NT2/D1 (cell line): ENCODE data around the gene PPP4R2.

Source experiments
- DNase-seq: peaks from one replicate; pipeline ENCODE4 v3.0.0-alpha.2; 2011; ENCODE audit warnings: low read depth, low spot score
- H3K27me3 ChIP-seq: 2 replicates; pipeline ENCODE4 v1.6.0; 2011; ENCODE audit warnings: mild to moderate bottlenecking; ENCODE audit not compliant: insufficient read length, insufficient read depth
- H3K36me3 ChIP-seq: 2 replicates; pipeline ENCODE4 v1.6.1; 2011; ENCODE audit warnings: mild to moderate bottlenecking, low read length, mixed read lengths; ENCODE audit not compliant: insufficient read depth, insufficient read length
- H3K4me1 ChIP-seq: 2 replicates; pipeline ENCODE4 v1.5.1; 2011; ENCODE audit not compliant: insufficient read depth, insufficient read length
- H3K4me3 ChIP-seq: 2 replicates; pipeline ENCODE4 v1.5.1; 2011; ENCODE audit warnings: low read depth; ENCODE audit not compliant: insufficient read length
- H3K9ac ChIP-seq: 2 replicates; pipeline ENCODE4 v1.6.0; 2011; ENCODE audit warnings: low read depth; ENCODE audit not compliant: insufficient read length
- H3K9me3 ChIP-seq: 2 replicates; pipeline ENCODE4 v1.5.1; 2011; ENCODE audit warnings: mild to moderate bottlenecking, low read length; ENCODE audit not compliant: insufficient read depth
- SUZ12 ChIP-seq: IDR thresholded peaks from 2 replicates; pipeline ENCODE4 v1.6.1; 2011; ENCODE audit not compliant: insufficient read length, insufficient read depth; ENCODE audit errors: extremely low read depth
- YY1 ChIP-seq: IDR thresholded peaks from 2 replicates; pipeline ENCODE4 v1.6.1; 2011; ENCODE audit not compliant: insufficient read length, insufficient read depth
- ZNF274 ChIP-seq: IDR thresholded peaks from 2 replicates; pipeline ENCODE4 v1.6.1; 2011; ENCODE audit warnings: mild to moderate bottlenecking, low read depth, low read length

PPP4R2 gene

DNA sequence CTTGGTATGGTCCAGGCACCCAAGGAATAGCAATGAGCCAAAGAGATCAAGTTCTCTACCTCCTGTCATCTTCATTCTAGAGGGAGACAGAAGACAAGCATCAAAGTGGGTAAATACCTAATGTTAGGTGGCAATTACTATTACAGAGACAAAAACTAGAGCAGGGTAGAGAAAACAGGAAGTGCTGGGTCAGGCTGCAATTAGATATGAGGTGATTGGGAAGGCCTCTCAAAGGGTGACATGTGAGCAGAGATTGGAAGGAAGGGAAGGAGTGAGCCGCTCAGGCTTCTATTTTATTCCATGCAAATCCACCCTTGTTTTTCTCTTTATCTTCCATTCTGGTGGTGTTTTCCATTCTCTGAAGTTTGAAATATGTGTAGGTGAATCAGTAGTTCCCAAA, 102.3 kb downstream of the PPP4R2 start:
- H3K36me3 ChIP-seq, result no peaks in the 10 kb centered on the region
- H3K4me3 ChIP-seq, result no peak overlapping the region
- H3K27me3 ChIP-seq, result no peaks in the 10 kb centered on the region
- H3K4me1 ChIP-seq, result peaks cover 5% of the 10 kb centered on the region
- no peaks in the 10 kb centered on the region for H3K9me3 ChIP-seq
- no peak for DNase-seq
- no peak overlapping the region for H3K9ac ChIP-seq
- TF ChIP-seq ZNF274 (no peak), YY1 (no peak), SUZ12 (no peak)

GRCh38 chr3:73100741-73101559, 104.3 kb downstream of the PPP4R2 start:
- H3K9ac ChIP-seq, result no peak overlapping the region
- TF ChIP-seq ZNF274, result no peak

DNA sequence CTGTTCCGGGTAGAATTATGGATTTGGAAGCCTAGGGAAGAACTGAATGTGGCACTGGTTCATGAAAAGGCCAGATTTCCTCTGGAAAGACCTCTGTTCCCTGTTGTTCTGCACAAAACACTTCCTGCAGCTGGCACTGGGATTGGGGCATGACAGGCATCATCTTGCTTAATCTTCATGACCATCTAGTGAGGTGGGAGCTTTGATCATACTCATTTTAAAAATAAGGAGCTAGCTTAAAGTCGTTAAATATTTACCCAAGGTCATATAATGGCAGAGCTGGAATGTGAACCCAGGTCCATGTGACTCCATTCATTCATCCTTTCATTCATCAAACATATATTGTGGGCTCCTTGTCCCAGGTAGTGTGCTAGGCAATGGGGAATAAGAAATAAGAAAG, 105.3 kb downstream of the PPP4R2 start:
- no peaks in the 10 kb centered on the region for H3K27me3 ChIP-seq
- no peak overlapping the region for H3K4me3 ChIP-seq
- H3K4me1 ChIP-seq, result peaks cover 5% of the 10 kb centered on the region
- H3K9me3 ChIP-seq, result no peaks in the 10 kb centered on the region
- DNase-seq, result no peak
- H3K36me3 ChIP-seq, result no peaks in the 10 kb centered on the region
- no peak for TF ChIP-seq YY1
- H3K9ac ChIP-seq, result no peak overlapping the region

More at GRCh38 chr3:73100741-73101559, 104.3 kb downstream of the PPP4R2 start:
- Histone ChIP-seq H3K27me3 (no peaks in the 10 kb centered on the region), H3K9me3 (no peaks in the 10 kb centered on the region), H3K4me1 (peaks cover 5% of the 10 kb centered on the region), H3K36me3 (no peaks in the 10 kb centered on the region), H3K4me3 (no peak overlapping the region)
- DNase-seq, result peak; percentile 87

- H3K4me1 ChIP-seq, result peaks cover 5% of the 10 kb centered on the region
- no peaks in the 10 kb centered on the region for H3K9me3 ChIP-seq
- no peaks in the 10 kb centered on the region for H3K27me3 ChIP-seq
- TF ChIP-seq YY1 (no peak), SUZ12 (no peak), ZNF274 (no peak)
- H3K4me3 ChIP-seq, result no peak overlapping the region
- H3K36me3 ChIP-seq, result no peaks in the 10 kb centered on the region
- no peak overlapping the region for H3K9ac ChIP-seq
- no peak for DNase-seq
Observed at GRCh38 chr3:73107215-73107614, 110.6 kb downstream of the PPP4R2 start.

DNA sequence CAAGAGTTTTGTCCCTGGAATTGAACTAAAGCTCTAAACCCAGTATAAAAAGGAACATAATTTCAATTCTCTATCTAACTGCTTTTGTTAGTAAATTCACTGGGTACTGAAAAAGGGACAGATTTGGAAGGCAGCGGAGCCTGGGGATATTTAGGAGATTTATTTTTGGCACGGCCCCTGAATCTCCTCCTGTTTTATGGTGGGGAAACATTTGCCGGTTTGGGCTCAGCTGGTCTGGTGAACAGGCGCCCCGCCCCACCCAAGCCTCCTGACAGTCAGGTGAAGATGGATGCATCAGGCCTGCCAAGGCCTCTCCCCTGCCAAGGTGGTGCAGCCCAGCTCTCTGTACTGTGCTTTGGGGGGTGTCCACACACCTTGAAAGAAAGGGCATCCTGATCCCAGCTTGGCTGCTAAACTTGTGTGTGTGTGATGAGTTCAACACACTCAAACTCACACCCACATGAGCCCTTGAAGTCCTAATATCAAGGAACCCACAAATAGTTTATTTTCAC, 111.1 kb downstream of the PPP4R2 start:
- peaks cover 4% of the 10 kb centered on the region for H3K4me1 ChIP-seq
- H3K36me3 ChIP-seq, result no peaks in the 10 kb centered on the region
- no peaks in the 10 kb centered on the region for H3K27me3 ChIP-seq
- H3K9me3 ChIP-seq, result no peaks in the 10 kb centered on the region
- no peak for DNase-seq
- TF ChIP-seq YY1, result no peak
- TF ChIP-seq ZNF274, result no peak
- no peak for TF ChIP-seq SUZ12
- H3K9ac ChIP-seq, result no peak overlapping the region
- no peak overlapping the region for H3K4me3 ChIP-seq

GRCh38 chr3:73108750-73109149, 112.1 kb downstream of the PPP4R2 start:
- no peak for DNase-seq
- no peaks in the 10 kb centered on the region for H3K36me3 ChIP-seq
- H3K4me1 ChIP-seq, result no peaks in the 10 kb centered on the region
- H3K4me3 ChIP-seq, result no peak overlapping the region
- H3K9me3 ChIP-seq, result no peaks in the 10 kb centered on the region
- TF ChIP-seq SUZ12 (no peak), ZNF274 (no peak), YY1 (no peak)
- H3K27me3 ChIP-seq, result no peaks in the 10 kb centered on the region
- no peak overlapping the region for H3K9ac ChIP-seq

GRCh38 chr3:73110530-73110929, 113.9 kb downstream of the PPP4R2 start:
- Histone ChIP-seq H3K9me3 (no peaks in the 10 kb centered on the region), H3K9ac (no peak overlapping the region), H3K4me1 (no peaks in the 10 kb centered on the region), H3K27me3 (no peaks in the 10 kb centered on the region), H3K36me3 (no peaks in the 10 kb centered on the region), H3K4me3 (no peak overlapping the region)
- TF ChIP-seq ZNF274, result no peak
- TF ChIP-seq YY1, result no peak
- no peak for TF ChIP-seq SUZ12
- DNase-seq, result no peak

DNA sequence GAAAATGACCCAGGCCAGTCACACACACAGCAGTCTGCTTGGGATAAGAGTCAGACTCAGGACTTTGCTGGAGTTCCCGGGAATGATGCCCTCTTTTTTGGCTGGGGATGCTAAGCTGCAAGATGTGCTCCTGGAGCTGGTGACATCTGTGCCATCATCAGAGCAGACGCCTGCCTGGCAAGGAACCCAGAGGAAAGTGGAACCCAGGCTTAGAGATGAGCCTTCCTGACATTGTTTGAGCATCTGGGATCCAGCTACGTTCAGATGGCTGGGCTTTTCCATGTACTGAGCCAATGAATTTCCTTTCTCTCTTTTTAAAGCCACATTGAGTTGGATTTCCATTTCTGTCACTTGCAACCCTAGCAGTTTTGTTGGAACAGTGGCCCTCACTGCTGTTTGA, 118.1 kb downstream of the PPP4R2 start:
- no peak overlapping the region for H3K4me3 ChIP-seq
- no peaks in the 10 kb centered on the region for H3K9me3 ChIP-seq
- no peak for TF ChIP-seq YY1
- TF ChIP-seq ZNF274, result no peak
- TF ChIP-seq SUZ12, result no peak
- no peak for DNase-seq
- no peaks in the 10 kb centered on the region for H3K36me3 ChIP-seq
- H3K4me1 ChIP-seq, result no peaks in the 10 kb centered on the region
- no peaks in the 10 kb centered on the region for H3K27me3 ChIP-seq
- H3K9ac ChIP-seq, result no peak overlapping the region
